RWPE2 (cell line): ENCODE results near the gene STAC2.

Source experiments
- ATAC-seq: fragments of 200-7000 bp; cut with Tn5 transposase; 3 replicates; pipeline ENCODE4 v1.9.1; 2021; ENCODE audit warnings: low read depth
- DNase-seq: peaks from one replicate; pipeline ENCODE4 v3.0.0-alpha.2; 2020; ENCODE audit warnings: low spot score
- H3K27ac ChIP-seq: fragments of 450-650 bp; 2 replicates; pipeline ENCODE4 v1.5.1; 2017; ENCODE audit warnings: mild to moderate bottlenecking; ENCODE audit not compliant: poor library complexity, severe bottlenecking
- H3K27me3 ChIP-seq: fragments of 250-450 bp; sonication (Bioruptor Pico); 2 replicates; pipeline ENCODE4 v1.5.1; 2021; ENCODE audit warnings: mild to moderate bottlenecking, moderate library complexity; ENCODE audit not compliant: insufficient read depth, poor library complexity, severe bottlenecking
- H3K36me3 ChIP-seq: fragments of 250-450 bp; sonication (Bioruptor Pico); 2 replicates; pipeline ENCODE4 v1.5.1; 2020; ENCODE audit warnings: low read depth, mild to moderate bottlenecking, moderate library complexity
- H3K4me1 ChIP-seq: fragments of 250-450 bp; sonication (Bioruptor Pico); 2 replicates; pipeline ENCODE4 v1.5.1; 2021; ENCODE audit warnings: mild to moderate bottlenecking, moderate library complexity; ENCODE audit not compliant: insufficient read depth, poor library complexity, severe bottlenecking
- H3K4me3 ChIP-seq: fragments of 250-450 bp; sonication (Bioruptor Pico); 2 replicates; pipeline ENCODE4 v1.5.1; 2021; ENCODE audit warnings: mild to moderate bottlenecking, moderate library complexity; ENCODE audit not compliant: severe bottlenecking
- H3K9me3 ChIP-seq: fragments of 250-450 bp; sonication (Bioruptor Pico); 2 replicates; pipeline ENCODE4 v1.5.1; 2021; ENCODE audit warnings: mild to moderate bottlenecking, moderate library complexity; ENCODE audit not compliant: severe bottlenecking
- CTCF ChIP-seq: fragments of 450-650 bp; IDR thresholded peaks from one replicate; pipeline ENCODE4 v1.5.1; 2017; ENCODE audit warnings: mild to moderate bottlenecking, moderate library complexity; ENCODE audit not compliant: poor library complexity, severe bottlenecking

The STAC2 gene

GRCh38 chr17:39195568-39196160 lies 30.1 kb downstream of the STAC2 start:
- peak; percentile 15; the same call in 2 of the 3 replicates for ATAC-seq

GRCh38 chr17:39194985-39195524 lies 30.7 kb downstream of the STAC2 start:
- DNase-seq = no peak
- Histone ChIP-seq H3K9me3 (no peaks in the 10 kb centered on the region), H3K4me1 (no peaks in the 10 kb centered on the region), H3K27me3 (no peaks in the 10 kb centered on the region), H3K27ac (peak overlapping the region; percentile 78), H3K36me3 (peaks cover 39% of the 10 kb centered on the region), H3K4me3 (no peak overlapping the region)
- no peak for ATAC-seq
- TF ChIP-seq CTCF = no peak

More at GRCh38 chr17:39195568-39196160, 30.1 kb downstream of the STAC2 start:
- H3K9me3 ChIP-seq = no peaks in the 10 kb centered on the region
- no peaks in the 10 kb centered on the region for H3K27me3 ChIP-seq
- TF ChIP-seq CTCF = no peak
- no peaks in the 10 kb centered on the region for H3K4me1 ChIP-seq
- H3K27ac ChIP-seq = peak overlapping the region; percentile 78
- peak overlapping the region; percentile 64 for H3K4me3 ChIP-seq
- DNase-seq = no peak
- H3K36me3 ChIP-seq = peaks cover 35% of the 10 kb centered on the region

GRCh38 chr17:39194089-39194984 lies 31.4 kb downstream of the STAC2 start:
- H3K36me3 ChIP-seq = peaks cover 46% of the 10 kb centered on the region
- DNase-seq = no peak
- H3K27me3 ChIP-seq = no peaks in the 10 kb centered on the region
- TF ChIP-seq CTCF = no peak
- H3K4me3 ChIP-seq = no peak overlapping the region
- H3K9me3 ChIP-seq = no peaks in the 10 kb centered on the region
- no peak overlapping the region for H3K27ac ChIP-seq
- no peaks in the 10 kb centered on the region for H3K4me1 ChIP-seq
- no peak for ATAC-seq

GRCh38 chr17:39193346-39193745 lies 32.4 kb downstream of the STAC2 start:
- H3K27me3 ChIP-seq = no peaks in the 10 kb centered on the region
- ATAC-seq (no peak), DNase-seq (no peak)
- H3K4me1 ChIP-seq = no peaks in the 10 kb centered on the region
- H3K9me3 ChIP-seq = no peaks in the 10 kb centered on the region
- no peak for TF ChIP-seq CTCF
- H3K27ac ChIP-seq = no peak overlapping the region
- H3K4me3 ChIP-seq = no peak overlapping the region
- H3K36me3 ChIP-seq = peaks cover 54% of the 10 kb centered on the region
